Right renal pelvis (tissue), 4 donors: ENCODE data around the gene SAP30. TPM values are rescaled to one million over a fixed set of nuclear protein-coding genes. Genes with fewer than 3 reads are reported as not detected.

Experiments used
- DNase-seq, 4 donors: peaks; one replicate each; pipeline ENCODE4 v3.0.0-alpha.2; 2013; ENCODE audit warnings: low read depth in 4 of 4, low spot score in 3 of 4, missing footprints in 1 of 4
- polyA plus RNA-seq, 4 donors: library from polyadenylated mRNA; unstranded; fragments of 120-200 nt; gene quantifications; one replicate each; pipeline ENCODE4 v1.2.1, GENCODE V29; 2013; ENCODE audit not compliant: insufficient read length in 4 of 4

The SAP30 gene
- polyA plus RNA-seq, 4 donors = 11.2 to 14.6 (median 13.4) TPM

DNA sequence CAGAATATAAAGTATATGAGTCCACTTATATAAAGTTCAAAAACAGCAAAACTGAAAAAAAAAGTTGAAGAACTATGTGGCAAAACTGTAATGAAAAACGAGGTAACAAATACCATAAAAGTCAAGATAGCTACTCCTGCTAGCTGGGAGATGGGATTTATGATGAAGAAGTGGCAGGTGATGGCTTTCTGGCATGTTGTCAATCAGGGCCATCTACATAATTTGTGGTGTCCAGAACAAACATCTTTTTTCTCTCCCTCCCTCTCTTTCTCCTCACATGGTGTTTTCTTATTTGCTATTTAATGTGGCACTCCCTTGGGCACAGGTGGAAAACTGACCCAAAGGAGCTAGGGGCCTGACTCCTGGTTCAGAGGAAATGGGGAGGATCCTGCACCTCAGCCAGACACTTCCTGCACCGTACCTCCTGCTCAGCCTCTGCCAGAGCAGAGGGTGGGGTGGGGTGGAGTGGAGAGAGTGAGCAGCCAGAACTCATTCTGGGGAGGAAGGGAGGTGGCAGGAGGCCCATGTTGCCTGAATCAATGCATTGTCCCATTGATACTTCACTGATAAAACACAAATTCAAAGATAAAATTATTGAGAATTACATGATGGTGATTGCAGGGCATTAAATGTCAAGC is 5.3 kb upstream of the SAP30 start:
- DNase-seq = no peak

DNA sequence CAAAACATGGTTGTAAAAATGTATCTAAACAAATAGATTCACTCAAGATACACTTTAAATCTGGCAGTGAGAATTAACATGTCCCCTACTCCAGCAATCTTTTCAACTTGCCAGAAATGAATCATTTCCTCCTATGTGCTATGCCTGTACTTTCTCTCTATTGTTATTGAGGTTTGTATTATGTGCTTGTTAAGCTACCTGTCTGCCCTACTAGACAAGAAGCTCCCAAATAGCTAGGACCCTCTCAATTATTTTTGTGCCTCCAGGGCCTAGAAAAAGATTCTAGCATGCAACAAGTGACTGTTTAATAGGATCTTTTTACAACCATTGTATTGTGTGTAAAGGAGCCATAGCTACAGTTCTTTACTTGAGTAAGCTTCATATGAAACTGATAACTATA is 3.5 kb upstream of the SAP30 start:
- no peak for DNase-seq

DNA sequence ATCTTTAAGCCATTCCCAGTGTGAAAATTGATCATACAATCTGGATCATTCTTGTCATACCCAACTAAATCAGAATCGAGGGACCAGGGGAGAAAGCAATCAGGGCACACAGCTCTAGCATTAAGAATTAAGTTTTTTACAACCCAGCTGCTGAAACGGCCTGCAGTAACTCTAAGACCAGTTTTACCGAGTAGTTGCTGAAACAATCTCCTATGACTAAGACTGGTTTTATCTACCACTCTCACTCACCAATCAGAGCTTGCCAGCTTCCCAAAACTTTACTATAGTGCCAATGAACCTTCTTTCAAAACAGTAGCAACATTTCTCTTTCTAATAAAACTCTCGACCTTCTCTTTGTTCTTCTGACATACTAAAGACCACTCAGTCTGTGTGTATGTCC is 2.8 kb upstream of the SAP30 start:
- no peak for DNase-seq

DNA sequence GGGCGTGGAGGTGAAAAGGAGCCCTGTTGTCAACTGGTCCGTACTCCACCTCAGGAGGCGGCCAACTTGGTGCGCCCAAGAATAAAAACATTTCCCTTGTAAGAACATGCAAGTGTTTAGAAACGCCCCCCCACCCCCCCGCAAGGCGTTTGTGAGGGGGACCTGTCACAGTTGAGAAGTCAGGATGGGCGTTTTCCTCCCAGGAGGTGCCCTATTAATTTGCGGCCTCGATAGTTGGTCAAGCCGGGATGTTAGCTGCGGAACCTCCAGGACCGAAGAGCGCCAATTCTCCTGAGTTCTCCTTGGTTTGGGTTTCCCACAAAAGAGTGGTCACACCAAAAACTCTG is 651 bp upstream of the SAP30 start:
- DNase-seq = no peak

DNA sequence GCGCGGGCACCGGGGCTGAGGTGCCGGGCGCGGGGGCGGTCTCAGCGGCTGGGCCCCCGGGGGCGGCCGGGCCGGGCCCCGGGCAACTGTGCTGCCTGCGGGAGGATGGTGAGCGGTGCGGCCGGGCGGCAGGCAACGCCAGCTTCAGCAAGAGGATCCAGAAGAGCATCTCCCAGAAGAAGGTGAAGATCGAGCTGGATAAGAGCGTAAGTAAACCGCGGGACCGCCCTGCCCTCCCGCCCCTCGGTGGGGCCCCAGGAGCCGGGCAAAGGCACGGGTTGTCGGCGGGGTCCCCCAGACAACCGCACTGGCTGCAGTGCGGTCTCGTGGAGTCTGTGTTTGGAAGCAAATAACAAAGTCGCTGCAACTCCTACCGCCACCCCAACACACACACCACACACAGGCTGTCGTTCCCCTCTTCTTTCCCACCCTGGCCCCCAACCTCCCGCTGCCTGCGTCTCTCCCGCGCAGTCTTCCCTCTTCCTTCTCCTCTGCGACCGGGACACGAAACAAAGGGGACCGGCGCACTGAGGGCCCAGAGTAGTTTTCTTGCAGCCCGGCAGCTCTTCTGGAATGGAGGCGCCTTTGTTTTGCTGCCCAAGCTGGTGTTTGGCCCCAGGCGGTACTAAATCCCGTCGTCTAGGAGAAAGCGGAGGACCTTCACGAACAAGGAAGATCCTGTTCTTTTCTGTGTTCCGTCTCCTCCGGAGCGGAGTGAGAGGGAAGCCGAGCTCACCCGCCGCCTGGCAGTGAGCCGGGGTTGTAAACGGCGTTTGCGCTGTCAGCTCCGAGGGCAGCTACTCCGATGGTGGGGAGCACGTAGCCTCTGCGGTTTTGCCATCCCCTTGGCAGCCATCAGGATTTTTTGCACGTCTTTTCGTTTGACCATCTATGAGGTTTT is 788 bp downstream of the SAP30 start:
- peak; percentile 41 to 63 (median 50) for DNase-seq

DNA sequence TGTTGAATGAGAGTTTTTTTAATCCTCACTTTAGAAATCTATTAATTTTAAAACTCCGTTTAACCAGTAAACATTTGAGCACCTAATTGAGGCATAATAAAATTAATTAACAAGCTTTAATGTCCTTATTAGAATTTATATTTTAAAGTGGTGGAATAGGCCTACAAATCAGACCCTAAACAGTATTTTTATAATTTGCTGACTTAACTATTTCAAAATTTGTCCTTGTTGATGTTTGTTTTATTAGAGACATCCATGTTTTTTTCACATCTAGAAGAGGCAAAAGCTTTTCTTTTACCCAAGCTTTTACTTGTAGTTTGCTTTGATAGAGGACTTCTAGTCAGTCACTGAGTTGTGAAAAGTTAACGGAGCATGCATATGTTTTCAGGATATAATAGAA is 3.8 kb downstream of the SAP30 start:
- no peak for DNase-seq

DNA sequence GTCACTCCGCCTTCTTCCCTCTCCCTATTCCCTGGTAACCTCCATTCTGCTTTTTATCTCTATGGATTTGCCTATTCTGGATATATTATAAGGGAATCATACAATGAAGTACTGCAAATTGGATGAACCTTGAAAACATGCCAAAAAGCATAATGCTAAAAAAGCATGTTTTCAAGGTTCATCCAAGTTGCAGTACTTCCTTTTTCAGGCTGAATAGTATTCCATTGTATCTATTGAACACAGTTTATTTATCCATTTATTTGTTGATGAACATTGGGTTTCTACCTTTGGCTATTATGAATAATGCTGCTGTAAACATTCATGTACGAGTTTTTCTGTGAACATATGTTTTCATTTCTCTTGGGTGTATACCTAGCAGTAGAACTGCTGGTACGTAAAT is 9.2 kb downstream of the SAP30 start:
- no peak for DNase-seq

DNA sequence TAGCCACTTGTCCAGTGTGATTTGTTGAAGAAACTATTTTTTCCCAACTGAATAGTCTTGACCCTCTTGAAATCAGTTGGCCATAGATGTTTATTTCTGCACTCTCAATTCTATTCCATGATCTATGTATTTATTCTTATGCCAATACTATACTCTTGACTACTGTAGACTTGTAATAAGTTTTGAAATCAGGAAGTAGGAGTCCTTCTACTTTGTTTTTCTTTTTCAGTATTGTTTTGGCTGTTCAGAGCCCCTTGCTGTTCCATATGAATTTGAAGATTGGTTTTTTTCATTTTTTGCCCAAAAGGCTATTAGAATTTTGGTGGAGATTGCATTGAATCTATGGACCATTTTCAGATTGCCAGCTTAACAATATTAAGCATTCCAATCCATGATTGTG is 10.2 kb downstream of the SAP30 start:
- no peak for DNase-seq

DNA sequence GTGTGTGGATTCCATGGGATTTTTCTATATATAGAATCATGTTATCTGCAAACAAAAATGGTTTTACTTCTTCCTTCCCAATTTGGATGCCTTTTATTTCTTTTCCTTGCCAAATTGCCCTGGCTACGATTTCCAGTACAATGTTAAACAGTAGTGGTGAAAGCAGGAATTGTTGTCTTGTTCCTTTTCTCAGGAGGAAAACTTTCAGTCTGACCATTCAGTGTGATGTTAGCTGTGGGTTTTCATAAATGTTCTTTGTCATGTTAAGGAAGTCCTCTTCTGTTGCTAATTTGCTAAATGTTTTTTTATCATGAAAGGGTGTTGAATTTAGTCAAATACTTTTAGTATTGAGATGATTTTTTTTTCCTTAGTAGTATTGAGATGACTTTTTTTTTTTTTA is 10.9 kb downstream of the SAP30 start:
- DNase-seq = no peak

DNA sequence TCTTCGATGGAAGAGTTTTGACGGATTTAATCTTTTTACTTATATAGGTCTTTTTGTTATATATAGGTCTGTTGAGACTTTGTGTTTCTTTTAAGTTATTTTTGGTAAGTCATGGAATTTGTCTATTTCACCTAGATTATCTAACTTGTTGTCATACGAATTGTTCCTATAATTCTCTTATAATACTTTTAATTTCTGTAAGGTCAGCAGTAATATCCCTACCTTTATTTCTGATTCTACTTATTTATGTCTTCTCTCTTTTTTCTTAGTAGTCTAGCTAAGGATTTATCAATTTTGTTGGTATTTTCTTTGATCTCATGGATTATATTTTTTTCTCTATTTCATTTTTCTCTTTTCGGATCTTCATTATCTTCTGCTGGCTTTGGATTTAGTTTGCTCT is 11.6 kb downstream of the SAP30 start:
- DNase-seq = no peak

DNA sequence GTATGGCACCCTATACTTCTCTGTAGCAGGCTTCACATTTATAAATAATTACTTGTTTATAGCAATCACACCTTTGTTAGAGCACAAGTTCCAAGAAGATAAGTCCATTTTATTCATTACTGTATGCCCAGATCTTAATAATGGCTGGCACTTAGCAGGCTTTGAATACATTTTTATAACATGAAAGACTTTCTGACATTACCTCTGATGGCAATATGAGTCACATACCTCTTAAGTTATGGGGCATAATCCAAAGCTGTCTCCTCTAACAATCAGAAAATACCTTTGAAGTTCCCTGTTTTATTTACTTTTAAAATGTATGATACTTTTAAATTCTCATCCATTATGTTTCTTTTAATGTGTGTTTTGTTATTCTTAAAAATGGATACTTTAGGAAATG is 16.0 kb downstream of the SAP30 start:
- no peak for DNase-seq

DNA sequence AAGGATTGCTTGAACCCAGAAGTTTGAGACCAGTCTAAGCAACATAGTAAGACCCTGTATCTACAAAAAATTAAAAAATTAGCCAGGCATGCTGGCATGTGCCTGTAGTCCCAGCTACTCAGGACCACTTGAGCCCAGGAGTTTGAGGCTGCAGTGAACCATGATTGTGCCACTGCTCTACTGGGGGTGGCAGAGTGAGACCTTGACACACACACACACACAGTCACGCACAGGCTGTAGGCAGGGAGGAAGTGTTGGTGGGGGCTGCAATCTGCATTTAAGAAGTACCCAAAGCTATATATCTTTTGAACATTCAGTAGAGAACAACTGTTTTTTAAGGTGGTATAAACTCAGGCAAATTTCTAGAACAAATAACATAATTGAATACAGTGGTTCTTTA is 20.9 kb downstream of the SAP30 start:
- no peak for DNase-seq

DNA sequence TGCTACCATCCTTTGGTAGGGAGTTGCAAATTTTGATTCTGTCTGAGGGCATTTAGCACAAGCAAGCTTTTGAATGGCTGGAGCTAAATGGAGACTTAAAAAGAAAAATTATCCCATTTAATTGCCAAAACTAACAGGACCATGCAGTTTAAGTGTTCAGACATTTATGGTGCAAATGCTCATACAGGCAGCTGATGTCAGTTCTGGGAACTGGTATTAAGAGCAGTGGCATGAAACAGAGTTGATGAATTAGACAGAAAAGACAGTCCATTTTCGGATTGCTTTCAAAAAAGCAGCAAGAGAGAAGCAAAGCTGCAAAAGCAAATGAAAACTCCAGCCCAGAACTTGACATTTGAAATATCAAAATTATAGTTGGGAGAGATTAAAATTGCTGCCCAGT is 26.9 kb downstream of the SAP30 start:
- DNase-seq = no peak

DNA sequence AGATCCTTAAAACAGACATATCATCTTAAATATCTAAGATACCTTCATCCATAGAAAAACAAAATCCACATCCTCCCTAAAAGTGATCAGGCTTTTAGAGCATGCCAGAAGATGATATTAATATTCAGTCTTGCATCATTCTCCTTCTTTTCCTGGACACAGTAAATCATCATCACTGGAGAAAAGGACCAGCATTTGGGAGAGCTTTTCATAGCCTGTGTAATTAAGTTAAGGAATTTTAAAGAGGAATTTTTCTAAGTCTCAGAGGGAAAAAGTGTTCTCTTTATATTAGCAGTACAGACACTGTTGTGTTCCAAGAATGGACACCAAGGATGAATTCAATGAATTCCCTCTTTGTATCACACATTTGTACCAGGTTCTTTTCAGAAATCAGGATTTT is 27.5 kb downstream of the SAP30 start:
- DNase-seq = no peak

DNA sequence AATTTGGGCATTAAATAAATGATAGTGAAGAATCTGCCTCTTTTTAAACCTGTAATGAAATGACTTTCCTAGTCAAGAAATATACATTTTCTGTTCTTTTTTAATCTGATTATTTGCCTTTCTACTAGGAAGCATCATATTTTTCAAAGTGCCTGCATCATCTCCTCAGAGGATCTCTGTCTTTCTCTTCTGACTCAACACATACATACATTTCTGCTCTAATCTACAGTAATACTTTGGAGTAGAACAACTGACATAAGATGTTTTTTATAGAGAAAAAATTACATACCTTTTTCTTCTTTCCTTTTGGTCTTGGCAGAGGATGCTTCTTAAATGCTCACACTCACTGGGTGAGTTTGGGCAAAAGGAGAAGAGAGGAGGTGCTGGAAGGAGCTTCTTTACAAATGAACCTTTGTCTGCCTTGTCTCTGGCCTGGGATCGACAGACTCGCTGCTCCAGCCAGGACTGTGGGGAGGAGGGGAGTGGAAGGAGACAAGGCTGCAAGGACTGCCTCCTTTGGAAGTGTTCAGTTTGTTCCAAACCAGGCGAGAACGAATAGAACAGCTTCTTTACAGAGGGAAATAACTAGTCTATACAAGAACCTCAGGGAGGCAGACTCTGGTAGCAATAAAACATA is 28.1 kb downstream of the SAP30 start, which contains the start of gene SCRG1:
SCRG1 (minus strand) TSS at position 338 of the 637 bp plus-strand sequence. CDS start 7,702 bp downstream, outside the sequence.
- DNase-seq = no peak

DNA sequence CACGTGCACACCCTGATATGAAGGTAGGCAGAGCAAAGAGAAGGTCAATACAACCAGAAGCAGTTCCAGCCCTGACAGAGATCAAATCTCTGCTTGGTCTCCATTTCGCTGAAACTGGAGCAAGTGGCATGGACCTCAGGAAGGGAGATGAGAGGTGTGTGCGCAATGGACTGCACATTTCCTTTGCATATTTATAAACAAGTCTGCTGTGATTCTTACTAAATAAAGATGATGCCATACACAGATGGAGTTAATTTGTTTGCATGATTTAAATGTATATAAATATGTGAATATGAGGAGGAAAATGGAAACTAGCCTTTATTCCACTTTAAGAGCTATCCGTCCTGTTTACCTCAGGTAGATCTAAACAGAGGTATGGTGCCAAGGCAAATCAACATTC is 30.3 kb downstream of the SAP30 start:
- no peak for DNase-seq

DNA sequence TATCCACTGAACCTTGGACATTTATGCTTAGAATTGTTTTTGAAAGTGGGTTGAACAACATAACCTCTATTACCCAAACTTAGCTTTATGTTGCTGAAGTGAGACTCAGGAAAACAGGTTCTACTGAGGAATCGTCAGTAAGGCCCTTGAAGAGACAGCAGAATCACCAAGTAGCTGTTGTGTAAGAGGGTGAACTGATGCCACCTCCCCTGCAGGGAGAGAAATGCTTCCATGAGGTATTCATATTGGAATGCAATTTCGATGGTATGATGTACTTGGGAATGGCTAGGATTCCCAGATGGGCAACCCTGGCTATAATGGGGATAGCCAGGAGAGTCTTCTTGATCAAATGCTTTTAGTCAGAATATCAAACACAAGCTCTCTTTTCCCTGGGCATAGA is 32.3 kb downstream of the SAP30 start:
- DNase-seq = no peak

DNA sequence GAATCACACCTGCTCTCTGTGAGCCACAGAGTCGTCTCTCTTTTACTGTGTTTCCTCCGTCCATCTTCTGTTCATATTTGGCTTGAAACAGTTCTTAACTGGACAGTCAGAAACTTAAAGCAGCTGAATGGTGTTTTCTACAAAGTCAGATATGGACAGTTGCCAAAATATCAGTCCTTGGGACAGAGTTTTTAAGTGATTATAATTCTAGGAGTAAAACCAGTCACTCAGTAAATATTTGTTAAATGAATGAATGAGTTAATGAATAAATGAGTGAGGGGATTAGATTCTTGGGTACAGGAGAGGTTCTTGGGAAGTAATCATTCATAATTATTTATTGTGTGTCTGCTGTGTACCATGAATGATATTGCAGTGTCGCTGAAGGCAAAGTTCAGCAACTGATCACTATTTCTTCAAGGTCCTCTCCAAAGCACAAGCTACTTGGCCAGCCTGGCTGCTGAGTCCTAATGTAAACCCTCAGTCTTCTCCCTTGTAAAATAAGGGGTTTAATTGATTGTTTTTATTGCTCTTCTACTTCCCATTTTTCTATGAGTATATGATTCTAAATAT is 33.6 kb downstream of the SAP30 start:
- DNase-seq = no peak

DNA sequence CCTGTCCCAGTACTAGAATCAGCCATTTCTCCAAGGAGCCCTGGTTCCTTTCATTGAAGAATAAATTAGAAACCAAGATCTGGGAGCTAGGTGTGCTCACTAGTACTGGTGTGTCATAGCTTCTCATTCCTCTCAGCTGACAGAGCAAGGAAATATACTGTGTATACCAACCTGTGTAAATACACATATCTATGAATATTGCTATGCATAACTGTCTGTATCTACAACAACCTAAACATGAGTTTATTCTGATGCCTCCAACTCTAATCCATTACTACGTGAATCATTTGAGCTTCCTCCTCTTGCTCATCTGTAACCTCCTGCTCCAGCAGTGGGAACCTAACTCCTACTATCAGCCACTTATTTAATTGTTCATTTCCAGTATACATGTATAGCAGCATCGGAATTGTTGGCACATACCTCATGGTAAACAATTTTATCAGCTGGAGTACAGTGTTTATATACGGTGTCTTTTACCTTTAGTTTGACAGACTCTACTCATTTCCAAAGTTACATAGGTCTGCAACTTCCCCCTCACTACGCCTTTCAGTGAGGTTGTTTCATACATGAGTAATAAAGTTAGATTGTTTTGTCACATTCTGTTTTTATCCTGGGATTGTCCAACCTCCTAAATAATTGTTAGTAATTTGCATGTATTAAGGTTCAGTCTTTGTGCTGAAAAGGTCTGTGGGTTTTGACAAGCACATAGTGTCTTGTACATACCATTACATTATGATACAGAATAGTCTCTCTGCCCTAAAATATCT is 35.3 kb downstream of the SAP30 start:
- DNase-seq = no peak

DNA sequence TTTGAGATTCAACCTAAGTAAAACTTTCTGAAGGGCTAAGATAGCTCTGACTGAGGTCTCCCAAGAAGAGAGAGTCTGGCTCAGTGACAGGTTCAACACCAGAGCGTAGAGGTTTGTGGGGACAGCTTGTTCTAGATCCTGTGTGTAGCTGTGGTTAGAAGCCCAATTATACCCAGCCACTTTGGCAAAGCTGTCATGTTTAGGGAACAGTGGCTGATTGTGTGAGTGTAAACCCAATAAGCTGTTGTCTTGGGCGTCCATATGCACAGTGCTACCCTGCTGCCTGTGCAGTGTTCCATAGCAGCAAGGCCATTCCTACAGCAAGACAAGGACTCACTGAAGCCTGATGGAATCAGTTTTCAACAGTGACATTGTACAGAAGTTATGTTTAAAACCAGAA is 39.3 kb downstream of the SAP30 start:
- DNase-seq = no peak
